HG03432 (cell line): ENCODE data around the gene FAM53A.
A peak's percentile ranks its signal among the peaks of the same experiment; 100 is the strongest.
"Not testable (repeated sequence)": the region's sequence is repeated elsewhere in the genome, so short reads cannot be mapped to it uniquely, and the experiment has no call there.

Source experiments
- ATAC-seq: cut with Tn5 transposase; IDR thresholded peaks from one replicate; pipeline ENCODE4 v1.9.1; 2021; ENCODE audit warnings: mild to moderate bottlenecking, moderate library complexity; ENCODE audit not compliant: unreplicated experiment

Gene FAM53A

DNA sequence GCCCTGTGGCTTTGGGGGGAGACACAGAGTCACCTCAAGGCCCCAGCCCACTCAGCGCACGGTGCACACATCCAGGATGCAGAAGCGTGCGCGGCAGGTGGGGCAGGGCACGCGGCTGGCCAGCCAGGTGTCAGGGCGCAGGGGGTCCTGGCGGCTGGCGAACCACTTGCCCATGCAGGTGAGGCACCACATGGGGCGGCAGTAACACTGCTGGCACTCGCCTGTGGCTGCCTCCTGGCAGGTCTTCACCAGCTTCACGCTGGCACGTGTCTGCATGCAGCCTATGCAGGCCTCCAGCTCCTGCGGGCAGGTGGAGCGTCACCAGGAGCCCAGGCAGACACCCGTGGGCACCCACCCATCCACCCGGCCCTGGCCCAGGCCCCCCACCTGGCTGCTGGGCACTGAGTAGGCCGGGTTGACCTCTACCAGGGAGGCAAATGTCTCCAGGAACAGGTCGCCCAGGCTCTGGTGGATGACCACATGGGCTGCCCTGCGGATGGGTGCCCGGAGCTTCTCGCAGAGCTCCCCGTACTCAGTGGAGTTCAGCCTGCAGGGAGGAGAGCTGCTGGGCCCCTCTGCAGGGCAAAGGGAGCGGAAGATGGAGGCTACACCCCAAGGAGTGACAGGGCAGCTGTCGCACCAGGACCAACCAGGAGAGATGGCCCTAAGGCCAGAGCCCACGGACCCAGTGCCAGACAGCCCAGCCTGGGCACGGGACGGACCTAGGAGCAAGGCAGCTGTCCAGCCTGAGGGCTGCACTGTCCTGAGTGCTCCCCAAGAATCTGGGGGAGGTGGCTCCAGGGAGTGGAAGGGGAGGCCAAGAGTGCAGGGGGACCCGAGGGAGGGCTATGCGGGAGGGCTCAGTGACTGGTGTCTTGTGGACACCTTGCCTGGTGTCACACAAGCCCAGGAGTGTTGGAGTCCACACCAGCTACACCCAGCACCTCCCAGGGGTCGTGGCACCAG, 33.3 kb upstream of the FAM53A start:
- no peak for ATAC-seq

DNA sequence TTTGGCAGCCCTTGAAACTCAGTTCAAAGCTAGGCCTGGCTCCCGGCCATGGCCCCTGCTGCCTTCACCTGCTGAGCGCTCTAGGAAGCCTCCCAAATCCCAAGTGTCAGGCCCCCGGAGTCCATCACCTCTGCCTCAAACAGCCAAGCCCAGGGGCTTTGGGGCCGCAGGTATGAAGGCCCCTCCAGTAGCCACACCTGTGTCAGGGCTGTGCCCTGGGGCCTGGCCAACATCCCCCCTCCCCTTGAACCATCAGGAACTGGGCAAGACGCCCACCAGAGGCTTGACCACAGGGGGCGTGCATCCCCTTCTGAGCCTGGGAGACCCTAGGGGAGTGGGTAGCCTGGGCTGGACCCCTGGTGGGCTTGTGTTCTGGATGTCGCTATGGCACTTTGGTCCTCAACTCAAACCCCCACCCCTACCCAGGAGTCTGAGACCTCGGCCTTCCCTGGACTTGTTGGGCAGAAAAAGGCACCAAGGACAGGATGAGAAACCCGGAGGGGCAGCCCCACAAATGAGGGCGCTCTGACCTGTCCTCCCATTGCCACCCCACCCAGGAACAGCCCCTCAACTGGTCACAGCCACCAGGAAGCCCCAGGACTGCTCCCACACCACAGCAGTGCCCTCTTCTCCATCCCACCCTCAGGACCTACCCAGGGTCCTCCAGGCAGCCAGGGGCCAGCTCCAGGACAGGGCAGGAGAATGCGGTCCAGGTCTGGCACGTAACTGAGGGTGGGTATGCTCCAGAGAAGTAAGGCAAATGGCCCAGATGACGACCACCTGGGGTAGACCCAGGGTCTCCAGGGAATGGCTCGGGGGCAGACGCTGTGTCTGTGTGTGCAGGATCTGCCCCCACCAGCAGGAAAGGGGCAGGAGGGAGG, 32.2 kb upstream of the FAM53A start:
- ATAC-seq: no peak

- ATAC-seq: no peak
Observed at GRCh38 chr4:1715002-1715758, 31.1 kb upstream of the FAM53A start.

- no peak for ATAC-seq
Observed at GRCh38 chr4:1714303-1715001, 30.3 kb upstream of the FAM53A start.

DNA sequence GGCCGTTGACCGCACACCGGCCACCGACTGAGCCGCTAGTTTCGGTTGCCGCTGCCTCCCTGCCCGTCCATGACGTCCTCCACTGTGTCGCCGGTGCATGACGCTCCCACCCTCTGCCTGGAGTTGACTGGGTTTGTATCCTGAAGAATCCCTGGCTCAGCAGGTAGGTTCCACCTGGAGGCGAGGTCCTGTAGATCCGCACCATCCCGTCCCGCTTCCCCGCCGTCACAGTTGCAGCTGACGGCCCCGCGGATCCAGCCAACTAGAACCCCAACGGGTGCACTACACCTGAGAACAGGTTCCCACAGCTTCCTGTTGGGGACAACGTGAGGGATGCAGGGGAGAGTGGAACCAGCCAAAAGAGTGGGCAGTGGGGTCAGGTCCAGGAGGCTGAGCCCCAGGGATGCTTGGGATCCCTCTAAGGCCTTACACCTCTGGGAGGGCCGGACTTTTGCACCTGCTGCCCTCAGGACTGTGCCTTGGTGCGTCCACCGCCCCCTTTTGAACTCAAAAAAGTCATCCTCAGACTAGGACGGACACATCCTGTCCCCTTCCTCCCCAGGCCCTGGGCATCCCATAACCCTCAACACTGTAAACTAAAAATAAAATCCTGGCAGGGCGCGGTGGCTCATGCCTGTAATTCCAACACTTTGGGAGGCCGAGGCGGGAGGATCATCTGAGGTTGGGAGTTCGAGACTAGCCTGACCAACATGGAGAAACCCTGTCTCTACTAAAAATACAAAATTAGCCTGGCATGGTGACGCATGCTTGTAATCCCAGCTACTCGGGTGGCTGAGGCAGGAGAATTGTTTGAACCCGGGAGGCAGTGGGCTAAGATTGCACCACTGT, 29.1 kb upstream of the FAM53A start:
- ATAC-seq: no peak

DNA sequence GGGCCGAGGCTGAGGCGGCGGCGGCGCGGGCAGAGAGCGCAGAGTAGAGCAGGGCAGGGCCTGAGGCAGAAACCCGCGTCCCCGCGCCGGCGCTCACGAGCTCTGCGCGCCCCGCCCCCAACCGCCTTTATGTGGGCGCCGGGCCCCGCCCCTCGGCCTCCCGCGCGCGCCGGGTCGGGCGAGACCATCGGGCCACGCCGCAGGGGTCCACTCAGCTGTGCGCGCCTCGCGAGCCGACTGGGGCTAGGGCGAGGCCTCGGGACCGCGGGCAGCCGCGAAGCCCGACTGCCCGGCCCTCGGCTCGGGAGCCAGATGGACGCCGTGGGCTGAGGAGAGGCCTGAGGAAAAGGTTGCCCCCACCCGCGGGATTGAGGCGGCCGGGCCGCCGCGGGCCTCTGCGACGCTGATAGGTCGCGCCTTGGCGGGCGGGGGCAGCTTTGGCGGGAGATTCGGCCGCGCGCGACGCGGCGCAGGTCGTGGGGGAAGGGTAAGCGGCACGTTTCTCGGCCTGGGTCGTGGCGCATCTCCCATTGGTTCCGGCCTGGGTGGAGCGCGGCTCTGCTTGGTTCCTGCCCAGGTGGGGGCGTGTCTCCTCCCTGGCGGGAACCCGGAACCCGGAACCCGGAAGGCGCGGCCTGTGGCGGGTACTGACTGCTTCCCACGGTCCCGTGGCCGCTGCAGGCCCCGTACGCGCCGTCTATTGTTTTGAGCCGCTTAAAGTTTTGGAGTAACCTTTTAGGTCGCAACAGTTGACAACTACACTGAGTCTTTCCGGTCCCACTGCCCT, 28.3 kb upstream of the FAM53A start, which contains the start of gene SLBP:
Gene SLBP, minus strand, starts transcription at position 104 of the 787 bp plus-strand sequence. CDS start 131 bp downstream, outside the sequence.
- ATAC-seq: peak; percentile 77

- peak; percentile 5 for ATAC-seq
Observed at GRCh38 chr4:1711571-1712215, 27.6 kb upstream of the FAM53A start.

- no peak for ATAC-seq
Observed at GRCh38 chr4:1711055-1711570, 27.0 kb upstream of the FAM53A start.

DNA sequence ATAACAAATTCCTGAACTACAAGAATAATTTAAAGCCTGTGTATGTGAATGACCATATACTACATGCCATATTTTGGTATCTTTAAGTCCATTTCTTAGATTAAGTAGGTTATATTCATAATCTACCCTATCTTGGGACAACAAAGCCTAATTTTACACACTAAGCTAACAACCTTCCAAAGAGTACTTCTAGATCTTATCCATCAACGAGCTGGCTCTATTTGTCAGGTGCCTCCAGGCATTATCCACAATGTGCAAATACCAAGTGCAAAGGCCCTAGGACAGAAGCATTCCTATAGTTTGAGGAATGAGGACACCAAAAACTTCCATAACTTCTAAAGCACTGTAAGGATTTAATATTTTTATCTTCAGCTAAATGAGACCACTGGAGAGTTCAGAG, 24.5 kb upstream of the FAM53A start:
- no peak for ATAC-seq

GRCh38 chr4:1706358-1706757, 22.2 kb upstream of the FAM53A start:
- no peak for ATAC-seq

DNA sequence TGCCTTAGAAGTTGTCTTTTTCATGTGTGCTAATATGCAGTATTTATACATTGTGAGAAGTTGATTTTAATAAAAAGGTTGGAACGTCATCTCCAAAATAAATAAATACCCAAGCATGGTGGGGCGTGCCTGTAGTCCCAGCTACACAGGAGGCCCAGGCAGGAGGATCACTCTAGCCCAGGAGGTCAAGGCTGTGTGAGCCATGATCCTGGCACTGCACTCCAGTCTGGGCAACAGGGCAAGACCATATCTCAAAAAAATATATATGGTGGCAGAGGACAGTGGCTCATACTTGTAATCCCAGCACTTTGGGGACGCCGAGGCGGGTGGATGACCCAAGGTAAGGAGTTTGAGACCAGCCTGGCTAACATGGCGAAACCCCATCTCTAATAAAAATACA, 21.6 kb upstream of the FAM53A start:
- ATAC-seq: no peak

- no peak for ATAC-seq
Observed at GRCh38 chr4:1703867-1704266, 19.8 kb upstream of the FAM53A start.

DNA sequence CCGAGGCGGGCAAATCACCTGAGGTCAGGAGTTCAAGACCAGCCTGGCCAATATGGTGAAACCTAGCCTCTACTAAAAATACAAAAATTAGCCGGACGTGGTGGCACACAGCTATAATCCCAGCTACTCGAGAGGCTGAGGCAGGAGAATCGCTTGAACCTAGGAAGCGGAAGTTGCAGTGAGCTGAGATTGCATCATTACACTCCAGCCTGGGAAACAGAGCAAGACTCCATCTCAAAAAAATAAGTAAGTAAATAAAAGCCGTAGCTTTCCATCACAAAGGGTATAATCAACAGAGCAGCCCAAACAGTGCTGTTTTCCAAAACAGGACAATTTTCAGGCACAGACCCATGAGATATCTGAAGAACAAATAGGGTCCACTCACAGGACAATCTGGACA, 17.6 kb upstream of the FAM53A start:
- not testable (repeated sequence) for ATAC-seq

DNA sequence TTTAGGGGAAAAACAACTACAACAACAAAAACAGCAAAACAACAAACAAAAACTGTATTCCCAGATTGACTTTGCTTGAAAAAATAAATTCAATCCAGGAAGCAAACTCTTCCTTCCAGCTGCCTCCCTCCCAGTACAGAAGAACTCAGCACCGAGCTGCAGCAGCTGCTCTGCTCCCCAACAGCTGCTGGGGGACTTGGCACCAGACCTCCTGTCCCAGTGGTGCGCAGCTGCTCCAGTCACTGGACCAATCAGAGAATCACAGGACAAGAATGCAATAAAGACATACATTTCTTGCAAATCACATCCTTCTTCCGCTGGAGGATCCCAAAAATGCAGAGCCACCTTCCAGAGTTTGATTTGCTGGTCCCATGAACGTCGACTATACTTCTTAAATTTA, 11.8 kb upstream of the FAM53A start:
- no peak for ATAC-seq

DNA sequence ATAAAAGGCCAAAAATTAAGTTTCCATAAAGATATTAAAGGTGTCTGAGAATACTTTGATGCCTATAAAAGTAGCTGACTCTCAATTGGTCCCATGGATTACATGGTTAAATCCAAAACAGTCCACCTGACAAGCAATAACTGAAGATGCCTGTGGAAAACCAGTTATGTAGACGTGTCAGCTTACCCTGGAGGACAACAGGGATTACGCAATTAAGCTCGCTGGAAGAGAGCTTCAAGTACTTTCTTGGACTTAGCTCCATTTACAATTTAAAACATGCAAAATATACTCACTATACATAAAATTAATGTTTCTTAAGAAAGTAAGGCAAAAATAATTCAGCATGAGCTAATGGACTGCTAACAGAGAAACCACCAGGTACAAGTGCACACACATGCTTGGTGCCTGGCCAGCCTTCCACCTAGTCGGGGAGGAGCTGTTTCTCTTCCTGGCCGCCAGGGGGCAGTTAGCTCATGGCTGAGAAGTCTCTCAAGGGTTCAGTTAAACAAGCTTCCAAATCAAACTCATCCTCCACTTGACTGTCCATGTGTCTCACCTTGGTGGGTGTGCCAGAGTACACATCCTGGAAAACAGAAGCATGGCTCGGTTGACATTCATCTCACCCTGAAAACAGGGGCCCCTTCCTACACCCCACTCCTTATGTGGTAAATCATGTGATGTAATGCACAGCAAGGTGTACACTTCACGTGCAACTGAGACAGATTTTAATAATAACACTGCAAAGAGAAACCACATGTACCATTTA, 9.2 kb upstream of the FAM53A start:
- peak; percentile 78 for ATAC-seq

DNA sequence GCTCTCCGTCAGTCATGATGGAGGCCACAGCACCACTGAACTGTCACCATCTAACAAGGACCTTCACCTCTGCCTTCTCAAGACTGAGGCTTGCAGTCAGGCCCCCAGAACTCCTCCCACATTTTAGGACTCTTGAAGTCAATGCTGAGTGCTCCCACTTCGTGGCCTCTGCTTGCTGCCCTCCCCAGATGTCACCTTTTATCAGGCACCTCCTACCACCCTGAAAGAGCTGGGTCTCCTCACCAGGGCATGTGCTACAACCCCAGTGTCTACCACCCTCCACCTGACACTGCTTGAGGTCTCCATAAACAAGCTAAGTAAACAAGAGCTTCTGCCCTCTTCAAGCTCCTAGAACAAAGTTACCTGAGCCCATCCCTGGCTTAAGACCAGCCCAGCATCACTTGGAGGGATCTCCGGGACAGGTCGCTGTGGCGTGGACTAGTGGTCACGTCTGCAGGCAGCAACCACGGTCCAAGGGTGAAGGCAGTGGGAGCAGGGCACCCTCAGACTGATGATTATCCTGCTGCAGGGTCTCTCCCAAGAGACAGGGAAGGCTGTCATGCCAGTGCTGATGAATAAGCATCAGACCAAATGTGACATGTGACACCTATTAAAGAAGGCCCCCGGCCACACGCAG, 7.7 kb upstream of the FAM53A start:
- ATAC-seq: no peak

DNA sequence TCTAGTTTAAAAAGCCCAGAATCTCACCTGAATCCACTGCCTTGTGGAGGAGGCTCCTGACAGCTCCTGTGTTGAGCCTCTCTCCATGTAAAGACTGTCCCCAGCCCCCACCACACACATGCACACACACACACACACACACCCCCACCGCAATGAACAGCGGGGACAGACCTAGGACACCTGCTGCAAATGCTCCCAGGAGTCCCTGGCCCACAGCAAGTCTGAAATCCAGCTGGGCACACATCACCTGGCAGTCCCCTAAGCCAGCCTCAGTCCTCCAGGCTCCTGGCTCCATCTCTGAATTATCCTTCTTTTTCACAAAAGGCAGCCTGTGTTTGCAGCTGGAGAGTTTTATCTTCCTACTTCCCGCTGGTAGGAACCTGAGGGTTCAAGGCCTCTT, 6.6 kb upstream of the FAM53A start:
- no peak for ATAC-seq
